ENCODE data around the gene TDRD10.

- TF ChIP-seq CTCF (IDR thresholded peaks at IDR 0.05) = no peak
- no peak for TF ChIP-seq POLR2A (IDR thresholded peaks at IDR 0.05)
These were observed 34.5 kb upstream of the TDRD10 start for GRCh38 chr1:154467434-154468102.

All from body of pancreas (tissue), 4 donors.